ENCODE measurements around the gene DYRK1A.

The DYRK1A gene

DNA sequence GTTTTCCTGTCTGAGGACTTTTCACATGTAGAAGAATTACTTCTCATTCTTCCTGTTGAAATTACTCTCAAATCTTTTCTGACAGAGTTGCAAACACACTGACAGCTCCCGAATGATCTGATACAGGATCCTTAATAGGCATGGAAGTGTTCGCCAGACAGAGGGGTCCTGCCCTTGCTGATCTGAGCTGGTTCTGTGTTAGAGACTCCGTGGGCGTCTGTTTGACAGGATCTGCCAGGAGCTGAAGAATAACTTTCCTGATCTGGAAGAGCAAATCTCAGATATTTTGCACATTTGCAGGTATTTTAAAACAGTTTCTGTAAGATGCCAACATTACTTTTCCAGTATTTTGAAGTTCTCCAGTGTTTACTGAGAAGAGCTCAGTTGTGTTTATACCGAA is 202.3 kb downstream of the DYRK1A start:
- DNase-seq: no peak
- Histone ChIP-seq H3K9ac (ENCODE audit: low read length) (no peak overlapping the region), H3K4me3 (ENCODE audit: low read length) (no peak overlapping the region), H3K4me2 (ENCODE audit: low read depth, low read length) (no peak overlapping the region), H3K4me1 (ENCODE audit: low read length) (peaks cover 11% of the 10 kb centered on the region), H3K9me2 (replicated peaks; ENCODE audit: insufficient read depth, low read length) (no peaks in the 10 kb centered on the region), H4K20me1 (ENCODE audit: insufficient read depth, low read length) (no peaks in the 10 kb centered on the region), H3K79me2 (ENCODE audit: low read length) (no peaks in the 10 kb centered on the region), H3K27me3 (replicated peaks; ENCODE audit: insufficient read depth, low read length) (no peaks in the 10 kb centered on the region), H2AFZ (ENCODE audit: low read length) (no peak overlapping the region), H3K36me3 (replicated peaks; ENCODE audit: insufficient read depth, low read length) (no peaks in the 10 kb centered on the region), H3K9me3 (replicated peaks; ENCODE audit: insufficient read depth, low read length) (no peaks in the 10 kb centered on the region), H3K27ac (ENCODE audit: low read length) (no peak overlapping the region), H3F3A (ENCODE audit: insufficient read depth, low read length) (peaks cover 13% of the 10 kb centered on the region; the same call in 1 of the 2 replicates)
- TF ChIP-seq EZH2 (optimal IDR thresholded peaks at IDR 0.05; ENCODE audit: low read depth, low read length) (no peak), EZH2phosphoT487 (IDR thresholded peaks at IDR 0.05; ENCODE audit: low read length) (no peak)
- TF ChIP-seq, protein P1, sequence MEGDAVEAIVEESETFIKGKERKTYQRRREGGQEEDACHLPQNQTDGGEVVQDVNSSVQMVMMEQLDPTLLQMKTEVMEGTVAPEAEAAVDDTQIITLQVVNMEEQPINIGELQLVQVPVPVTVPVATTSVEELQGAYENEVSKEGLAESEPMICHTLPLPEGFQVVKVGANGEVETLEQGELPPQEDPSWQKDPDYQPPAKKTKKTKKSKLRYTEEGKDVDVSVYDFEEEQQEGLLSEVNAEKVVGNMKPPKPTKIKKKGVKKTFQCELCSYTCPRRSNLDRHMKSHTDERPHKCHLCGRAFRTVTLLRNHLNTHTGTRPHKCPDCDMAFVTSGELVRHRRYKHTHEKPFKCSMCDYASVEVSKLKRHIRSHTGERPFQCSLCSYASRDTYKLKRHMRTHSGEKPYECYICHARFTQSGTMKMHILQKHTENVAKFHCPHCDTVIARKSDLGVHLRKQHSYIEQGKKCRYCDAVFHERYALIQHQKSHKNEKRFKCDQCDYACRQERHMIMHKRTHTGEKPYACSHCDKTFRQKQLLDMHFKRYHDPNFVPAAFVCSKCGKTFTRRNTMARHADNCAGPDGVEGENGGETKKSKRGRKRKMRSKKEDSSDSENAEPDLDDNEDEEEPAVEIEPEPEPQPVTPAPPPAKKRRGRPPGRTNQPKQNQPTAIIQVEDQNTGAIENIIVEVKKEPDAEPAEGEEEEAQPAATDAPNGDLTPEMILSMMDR (IDR thresholded peaks at IDR 0.05; ENCODE audit: low read length): no peak

DNA sequence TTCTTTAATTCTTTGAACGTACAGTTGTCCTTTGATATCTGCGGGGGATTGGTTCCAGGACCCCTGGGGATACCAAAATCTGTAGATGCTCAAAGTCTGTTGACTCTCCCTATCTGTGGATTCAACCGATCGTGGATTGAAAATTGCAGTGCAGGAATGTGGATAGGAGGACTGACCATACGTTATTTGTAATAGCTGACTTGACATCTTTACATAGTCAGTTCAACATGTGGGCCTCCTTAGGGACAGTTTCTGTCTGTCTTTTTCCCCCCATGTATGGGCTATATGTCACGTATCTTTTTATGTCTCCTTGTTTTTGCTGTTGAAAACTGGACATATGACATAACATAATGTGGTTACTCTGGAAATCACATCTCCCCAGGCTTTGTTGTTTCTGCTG is 204.9 kb downstream of the DYRK1A start:
- TF ChIP-seq, protein P1 (IDR thresholded peaks at IDR 0.05; ENCODE audit: low read length): no peak
- TF ChIP-seq EZH2 (optimal IDR thresholded peaks at IDR 0.05; ENCODE audit: low read depth, low read length) (no peak), EZH2phosphoT487 (IDR thresholded peaks at IDR 0.05; ENCODE audit: low read length) (no peak)
- H3K4me3 ChIP-seq (ENCODE audit: low read length): no peak overlapping the region
- H3K4me2 ChIP-seq (ENCODE audit: low read depth, low read length): no peak overlapping the region
- no peaks in the 10 kb centered on the region for H3K79me2 ChIP-seq (ENCODE audit: low read length)
- H3K9ac ChIP-seq (ENCODE audit: low read length): no peak overlapping the region
- no peaks in the 10 kb centered on the region for H3K36me3 ChIP-seq (replicated peaks; ENCODE audit: insufficient read depth, low read length)
- no peaks in the 10 kb centered on the region for H4K20me1 ChIP-seq (ENCODE audit: insufficient read depth, low read length)
- no peaks in the 10 kb centered on the region for H3K9me2 ChIP-seq (replicated peaks; ENCODE audit: insufficient read depth, low read length)
- H3K27ac ChIP-seq (ENCODE audit: low read length): no peak overlapping the region
- no peaks in the 10 kb centered on the region for H3K9me3 ChIP-seq (replicated peaks; ENCODE audit: insufficient read depth, low read length)
- no peaks in the 10 kb centered on the region for H3F3A ChIP-seq (ENCODE audit: insufficient read depth, low read length)
- H3K4me1 ChIP-seq (ENCODE audit: low read length): no peaks in the 10 kb centered on the region
- H2AFZ ChIP-seq (ENCODE audit: low read length): no peak overlapping the region
- DNase-seq: no peak
- no peaks in the 10 kb centered on the region for H3K27me3 ChIP-seq (replicated peaks; ENCODE audit: insufficient read depth, low read length)

DNA sequence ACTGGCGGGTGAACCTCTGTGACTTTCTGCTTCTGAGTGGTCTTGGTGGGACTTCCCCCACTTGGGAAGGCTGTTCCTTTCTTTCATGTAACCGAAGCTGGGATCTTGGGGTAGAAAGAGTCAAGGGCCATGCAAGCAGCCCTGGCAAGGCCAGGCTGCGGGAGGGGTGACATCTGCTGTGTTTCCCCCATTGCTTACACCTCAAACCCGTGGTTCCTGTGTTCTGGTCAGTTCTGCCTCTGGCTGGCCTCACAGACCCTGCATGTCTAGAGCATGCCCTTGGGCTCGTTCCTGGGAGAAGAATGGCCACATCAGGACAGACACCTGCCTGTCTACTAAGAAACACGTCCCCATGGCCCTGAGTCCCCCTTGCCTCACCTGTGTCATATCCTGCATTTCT is 207.7 kb downstream of the DYRK1A start:
- no peaks in the 10 kb centered on the region for H3F3A ChIP-seq (ENCODE audit: insufficient read depth, low read length)
- no peaks in the 10 kb centered on the region for H4K20me1 ChIP-seq (ENCODE audit: insufficient read depth, low read length)
- H3K9me3 ChIP-seq (replicated peaks; ENCODE audit: insufficient read depth, low read length): no peaks in the 10 kb centered on the region
- TF ChIP-seq, protein P1 (IDR thresholded peaks at IDR 0.05; ENCODE audit: low read length): no peak
- TF ChIP-seq EZH2 (optimal IDR thresholded peaks at IDR 0.05; ENCODE audit: low read depth, low read length) (no peak), EZH2phosphoT487 (IDR thresholded peaks at IDR 0.05; ENCODE audit: low read length) (no peak)
- no peaks in the 10 kb centered on the region for H3K9me2 ChIP-seq (replicated peaks; ENCODE audit: insufficient read depth, low read length)
- H3K4me2 ChIP-seq (ENCODE audit: low read depth, low read length): no peak overlapping the region
- H3K4me1 ChIP-seq (ENCODE audit: low read length): no peaks in the 10 kb centered on the region
- DNase-seq: no peak
- H3K4me3 ChIP-seq (ENCODE audit: low read length): no peak overlapping the region
- H3K9ac ChIP-seq (ENCODE audit: low read length): no peak overlapping the region
- no peaks in the 10 kb centered on the region for H3K36me3 ChIP-seq (replicated peaks; ENCODE audit: insufficient read depth, low read length)
- no peak overlapping the region for H3K27ac ChIP-seq (ENCODE audit: low read length)
- H2AFZ ChIP-seq (ENCODE audit: low read length): no peak overlapping the region
- H3K79me2 ChIP-seq (ENCODE audit: low read length): no peaks in the 10 kb centered on the region
- H3K27me3 ChIP-seq (replicated peaks; ENCODE audit: insufficient read depth, low read length): no peaks in the 10 kb centered on the region

Data from MM.1S (cell line).